HG03342 (cell line): ENCODE measurements around the gene GMNN.
"Not testable (repeated sequence)": the region's sequence is repeated elsewhere in the genome, so short reads cannot be mapped to it uniquely, and the experiment has no call there.

ENCODE experiments used
- ATAC-seq: cut with Tn5 transposase; IDR thresholded peaks from one replicate; pipeline ENCODE4 v1.9.1; 2021; ENCODE audit warnings: mild to moderate bottlenecking, moderate library complexity; ENCODE audit not compliant: unreplicated experiment

Gene GMNN

DNA sequence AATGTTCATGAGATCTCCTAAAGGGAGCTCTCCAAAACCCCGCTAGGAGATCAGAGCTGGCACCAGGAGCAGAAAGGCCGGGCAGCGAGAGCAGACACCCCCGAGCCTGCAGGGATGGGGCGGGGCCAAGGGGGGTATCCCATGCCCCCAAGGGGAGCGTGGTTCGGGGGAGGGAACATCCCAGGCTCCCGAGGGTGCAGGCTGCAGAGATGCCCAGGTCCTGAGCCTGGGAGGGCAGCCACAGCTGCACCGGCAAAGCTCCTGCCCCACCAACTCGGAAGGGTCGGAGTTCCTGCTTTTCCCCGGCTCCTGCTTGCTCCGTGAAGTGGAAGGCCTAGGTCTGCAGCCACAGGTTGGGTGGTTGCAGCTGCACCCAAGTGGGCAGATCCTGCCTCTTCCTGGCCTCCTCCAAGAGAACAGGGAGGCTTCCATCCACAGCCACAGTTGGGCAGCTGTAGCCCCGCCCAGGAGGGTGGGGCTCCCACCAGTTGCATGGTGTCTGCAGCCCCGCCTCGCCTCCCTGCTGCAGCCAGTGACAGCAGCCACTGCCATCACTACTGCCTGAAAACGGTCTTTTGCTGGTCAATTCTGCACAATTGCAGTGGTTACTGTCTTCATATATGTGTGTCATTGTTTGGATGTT, 13.4 kb upstream of the GMNN start:
- ATAC-seq: no peak

DNA sequence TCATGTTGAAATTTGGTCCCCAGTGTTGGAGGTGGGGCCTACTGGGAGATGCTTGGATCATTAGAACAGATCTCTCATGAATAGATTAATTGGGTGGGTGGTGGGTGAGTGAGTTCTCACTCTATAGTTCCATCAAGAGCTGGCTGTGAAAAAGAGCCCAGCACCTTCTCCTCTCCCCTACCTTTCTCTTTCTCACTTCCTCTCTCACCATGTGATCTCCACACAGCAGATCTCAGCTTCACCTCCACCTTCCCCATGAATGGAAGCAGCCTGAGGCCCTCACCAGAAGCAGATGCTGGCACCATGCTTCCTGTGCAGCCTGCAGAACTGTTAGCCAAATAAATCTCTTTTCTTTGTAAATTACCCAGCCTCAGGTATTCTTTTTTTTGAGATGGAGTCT, 12.9 kb upstream of the GMNN start:
- ATAC-seq: no peak

DNA sequence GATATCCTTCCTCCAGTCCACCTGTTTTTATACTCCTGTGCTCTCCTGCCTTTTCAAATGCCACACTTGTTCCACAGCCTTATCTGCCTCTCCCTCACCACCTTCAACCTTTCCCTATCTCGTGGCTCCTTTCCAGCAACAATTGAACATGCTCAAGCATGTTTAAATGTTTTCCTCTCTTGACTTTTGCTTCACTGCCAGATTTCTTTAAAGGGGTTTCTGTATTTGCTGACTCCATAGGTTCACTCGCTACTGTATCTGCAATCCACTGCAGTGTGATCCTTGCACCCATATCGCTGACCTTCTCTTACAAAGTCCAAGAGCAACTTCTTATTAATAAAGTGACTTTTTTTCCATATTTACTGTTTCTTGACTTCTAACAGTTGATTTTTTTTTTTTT, 11.2 kb upstream of the GMNN start:
- ATAC-seq: no peak

DNA sequence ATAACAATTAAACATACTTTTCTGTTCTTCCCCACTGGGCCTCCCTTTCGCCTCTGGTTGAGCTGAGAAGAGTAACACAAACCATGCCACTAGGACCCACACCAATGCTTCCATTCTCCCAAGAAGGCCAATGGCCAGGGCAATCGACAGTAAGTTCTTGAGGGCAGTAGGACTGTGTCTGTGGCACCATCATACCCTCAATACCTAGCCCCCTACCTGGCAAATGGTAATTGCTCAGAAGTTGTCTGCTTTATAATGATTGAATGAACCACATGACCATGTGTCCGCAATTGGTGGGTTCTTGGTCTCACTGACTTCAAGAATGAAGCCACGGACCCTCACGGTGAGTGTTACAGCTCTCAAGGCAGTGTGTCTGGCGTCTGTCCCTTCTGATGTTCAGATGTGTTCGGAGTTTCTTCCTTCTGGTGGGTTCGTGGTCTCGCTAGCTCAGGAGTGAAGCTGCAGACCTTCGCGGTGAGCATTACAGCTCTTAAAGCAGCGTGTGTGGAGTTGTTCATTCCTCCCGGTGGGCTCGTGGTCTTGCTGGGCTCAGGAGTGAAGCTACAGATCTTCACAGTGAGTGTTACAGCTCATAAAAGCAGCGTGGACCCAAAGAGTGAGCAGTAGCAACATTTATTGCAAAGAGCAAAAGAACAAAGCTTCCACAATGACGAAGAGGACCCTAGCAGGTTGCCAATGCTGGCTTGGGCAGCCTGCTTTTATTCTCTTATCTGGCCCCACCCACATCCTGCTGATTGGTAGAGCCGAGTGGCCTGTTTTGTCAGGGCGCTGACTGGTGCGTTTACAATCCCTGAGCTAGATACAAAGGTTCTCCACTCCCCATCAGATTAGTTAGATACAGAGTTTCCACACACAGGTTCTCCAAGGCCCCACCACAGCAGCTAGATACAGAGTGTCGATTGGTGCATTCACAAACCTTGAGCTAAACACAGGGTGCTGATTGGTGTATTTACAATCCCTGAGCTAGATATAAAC, 9.6 kb upstream of the GMNN start:
- not testable (repeated sequence) for ATAC-seq

DNA sequence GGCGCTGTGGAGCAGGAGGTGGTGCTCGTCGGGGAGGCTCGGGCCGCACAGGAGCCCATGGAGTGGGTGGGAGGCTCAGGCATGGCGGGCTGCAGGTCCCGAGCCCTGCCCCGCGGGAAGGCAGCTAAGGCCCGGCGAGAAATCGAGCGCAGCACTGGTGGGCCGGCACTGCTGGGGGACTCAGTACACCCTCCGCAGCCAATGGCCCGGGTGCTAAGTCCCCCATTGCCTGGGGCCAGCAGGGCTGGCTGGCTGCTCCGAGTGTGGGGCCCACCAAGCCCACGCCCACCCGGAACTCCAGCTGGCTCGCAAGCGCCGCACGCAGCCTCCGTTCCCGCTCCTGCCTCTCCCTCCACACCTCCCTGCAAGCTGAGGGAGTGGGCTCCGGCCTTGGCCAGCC, 8.8 kb upstream of the GMNN start:
- ATAC-seq: not testable (repeated sequence)

DNA sequence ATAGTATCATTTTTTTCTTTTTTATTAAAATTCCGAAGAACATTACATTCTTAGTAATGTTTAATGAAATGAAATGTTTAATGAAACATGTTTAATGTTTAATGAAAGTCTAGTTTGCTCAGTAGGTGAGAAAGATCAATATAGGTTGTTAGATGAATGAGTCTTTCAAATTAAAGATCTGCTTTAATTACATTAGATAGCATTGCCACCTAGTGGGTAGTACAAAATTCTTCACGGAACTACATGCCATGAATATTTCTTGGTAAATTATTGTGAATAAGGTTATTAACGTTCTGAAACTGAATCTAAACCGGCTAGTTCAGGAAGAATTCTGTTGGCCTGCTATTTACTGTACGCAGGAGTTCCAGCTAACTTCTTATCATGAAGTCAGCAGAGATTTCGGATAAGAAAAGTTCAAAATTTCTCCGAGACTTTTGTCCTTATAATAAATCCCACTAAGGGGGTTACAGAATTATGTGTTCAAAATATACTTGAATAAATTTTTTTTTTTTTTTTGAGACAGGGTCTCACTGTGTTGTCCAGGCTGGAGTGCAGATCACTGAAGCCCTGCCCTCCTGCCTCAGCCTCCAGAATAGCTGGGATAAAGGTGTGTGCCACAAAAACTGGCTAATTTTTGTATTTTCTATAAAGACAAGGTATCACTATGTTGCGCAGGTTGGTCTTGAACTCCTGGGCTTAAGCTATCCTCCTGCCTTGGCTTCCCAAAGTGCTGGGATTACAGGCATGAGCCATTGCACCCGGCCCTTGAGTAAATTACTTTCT, 7.9 kb upstream of the GMNN start:
- ATAC-seq: peak; percentile 66

DNA sequence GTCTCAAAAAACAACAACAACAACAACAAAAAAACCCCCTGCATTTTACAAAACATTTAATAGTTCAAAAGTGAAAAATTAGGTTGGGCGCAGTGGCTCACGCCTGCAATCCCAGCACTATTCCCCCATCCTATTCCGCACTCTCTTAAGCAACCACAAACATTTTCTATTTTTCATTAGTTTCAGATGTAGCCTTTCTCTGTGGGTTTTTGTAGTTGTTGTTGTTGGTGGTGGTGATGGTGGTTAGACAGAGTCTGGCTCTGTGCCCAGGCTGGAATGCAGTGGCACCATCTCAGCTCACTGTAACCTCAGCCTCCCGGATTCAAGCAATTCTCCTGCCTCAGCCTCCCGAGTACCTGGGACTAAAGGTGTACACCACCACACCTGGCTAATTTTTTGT, 6.4 kb upstream of the GMNN start:
- no peak for ATAC-seq

DNA sequence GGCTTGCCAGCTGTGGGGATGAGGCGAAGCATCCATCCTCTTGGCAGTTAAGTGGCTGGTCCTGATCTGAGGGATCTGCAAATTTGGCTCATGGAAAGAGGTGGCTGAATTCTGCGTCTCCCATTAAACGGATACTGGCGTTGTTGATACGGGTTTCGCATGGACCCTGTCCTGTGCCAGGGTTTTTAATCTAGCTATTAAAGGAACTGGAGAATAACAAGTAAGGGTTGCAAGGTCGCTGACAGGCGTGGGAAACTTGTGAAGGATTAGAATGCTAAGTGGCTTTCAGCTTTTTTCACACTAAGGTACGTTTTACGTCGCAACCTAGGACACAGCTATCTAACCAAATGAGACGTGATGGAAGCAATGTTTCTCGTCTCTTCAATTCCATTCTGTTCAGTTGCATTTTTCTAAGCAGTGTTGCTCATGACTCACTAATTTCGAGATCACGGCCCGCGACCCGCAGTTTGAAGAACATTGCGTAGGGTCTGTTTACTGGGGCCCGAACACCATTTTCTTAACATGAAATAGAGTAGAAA, 852 bp downstream of the GMNN start:
- peak; percentile 2 for ATAC-seq

DNA sequence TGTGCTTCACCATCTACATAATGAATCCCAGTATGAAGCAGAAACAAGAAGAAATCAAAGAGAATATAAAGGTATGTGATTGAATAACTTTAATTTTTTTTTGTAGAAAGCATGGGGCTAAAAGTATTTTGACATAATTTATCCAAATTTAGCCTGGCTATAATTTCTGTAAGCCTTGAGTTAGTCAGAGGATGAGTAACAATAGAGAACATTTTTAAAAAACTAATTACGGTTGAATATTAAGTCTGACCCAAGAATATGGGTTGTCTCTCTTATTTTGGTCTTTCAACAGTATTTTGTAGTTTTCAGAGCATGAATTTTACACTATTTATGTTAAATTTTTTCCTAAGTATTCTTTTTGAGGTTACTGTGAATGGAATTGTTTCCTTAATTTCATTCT, 2.5 kb downstream of the GMNN start:
- no peak for ATAC-seq

DNA sequence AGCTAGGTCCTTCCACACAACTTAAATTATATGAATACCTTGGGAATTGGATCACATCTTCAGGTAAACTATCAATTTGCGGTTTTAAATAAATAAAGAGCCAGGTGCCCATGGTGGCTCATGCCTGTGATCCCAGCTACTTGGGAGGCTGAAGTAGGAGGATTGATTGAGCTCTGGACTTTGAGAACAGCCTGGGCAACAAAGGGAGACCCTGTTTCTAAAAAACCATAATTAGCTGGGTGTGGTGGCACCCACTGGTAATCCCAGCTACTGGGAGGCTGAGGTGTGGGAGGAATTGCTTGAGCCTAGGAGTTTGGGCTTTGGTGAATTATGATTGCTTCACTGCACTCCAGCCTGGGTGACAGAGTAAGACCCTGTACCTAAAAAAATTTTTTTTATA, 3.4 kb downstream of the GMNN start:
- no peak for ATAC-seq

DNA sequence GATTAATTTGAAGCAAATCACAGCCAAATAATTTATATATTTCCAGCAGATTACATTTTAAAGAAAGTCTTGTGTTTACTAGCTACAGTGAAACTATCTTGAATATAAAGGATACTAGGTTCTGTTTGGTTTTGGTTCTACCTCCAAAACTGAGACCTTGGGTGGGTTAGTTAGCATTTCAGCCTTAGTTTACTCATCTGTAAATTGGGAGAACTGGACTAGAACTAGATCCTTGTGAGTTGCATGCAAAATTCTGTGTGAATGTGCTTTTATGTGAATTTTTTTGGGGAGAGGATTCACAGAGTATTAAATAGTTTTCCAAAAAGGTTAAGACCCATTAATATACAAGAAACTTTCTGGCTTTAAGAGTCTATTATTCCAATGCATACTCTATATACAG, 4.1 kb downstream of the GMNN start:
- ATAC-seq: no peak

DNA sequence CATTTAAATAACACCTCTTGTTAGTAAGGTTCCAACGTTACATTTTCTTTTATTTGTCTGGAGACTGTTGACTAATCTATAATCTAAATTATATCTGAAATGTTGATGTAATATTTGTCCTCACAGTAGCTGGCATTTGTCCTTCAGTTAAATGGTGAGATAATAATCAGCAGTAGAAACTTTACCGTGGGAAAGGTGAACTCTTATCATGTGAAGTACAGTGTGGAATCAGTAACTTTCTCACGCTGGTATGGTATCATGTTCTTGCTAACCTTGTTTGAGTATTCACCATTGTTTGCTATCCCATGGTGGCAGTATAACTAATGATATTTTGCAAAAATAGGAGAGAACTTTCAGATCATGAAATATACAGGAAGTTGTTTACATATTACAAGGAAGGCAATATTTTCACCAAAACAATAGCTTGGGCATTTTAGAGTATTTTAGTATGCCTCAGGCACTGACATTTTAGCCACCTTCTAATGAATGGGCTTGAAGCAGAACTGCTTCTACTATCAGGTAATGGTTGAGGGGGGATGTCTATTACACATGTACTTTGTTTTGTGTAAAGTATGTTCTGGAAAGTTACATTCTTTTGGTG, 4.8 kb downstream of the GMNN start:
- ATAC-seq: no peak

DNA sequence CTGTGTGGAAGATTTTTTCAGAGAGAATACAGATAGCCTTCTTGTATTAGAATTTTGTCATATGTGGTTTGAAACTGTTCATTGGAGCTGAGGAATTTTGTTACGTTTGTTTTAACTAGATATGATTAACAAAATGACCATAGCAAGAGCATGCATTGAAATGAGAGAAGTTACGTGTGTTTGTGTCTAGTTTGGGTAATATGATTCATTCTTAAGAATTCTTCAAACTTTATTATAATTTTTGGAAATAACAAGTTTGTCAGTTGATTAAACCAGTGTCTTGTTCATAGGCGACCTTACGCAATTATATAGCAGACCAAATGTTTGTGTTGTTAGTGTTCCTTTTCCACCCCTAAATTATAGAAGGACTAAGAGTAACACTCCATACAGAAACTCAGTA, 5.5 kb downstream of the GMNN start:
- no peak for ATAC-seq

DNA sequence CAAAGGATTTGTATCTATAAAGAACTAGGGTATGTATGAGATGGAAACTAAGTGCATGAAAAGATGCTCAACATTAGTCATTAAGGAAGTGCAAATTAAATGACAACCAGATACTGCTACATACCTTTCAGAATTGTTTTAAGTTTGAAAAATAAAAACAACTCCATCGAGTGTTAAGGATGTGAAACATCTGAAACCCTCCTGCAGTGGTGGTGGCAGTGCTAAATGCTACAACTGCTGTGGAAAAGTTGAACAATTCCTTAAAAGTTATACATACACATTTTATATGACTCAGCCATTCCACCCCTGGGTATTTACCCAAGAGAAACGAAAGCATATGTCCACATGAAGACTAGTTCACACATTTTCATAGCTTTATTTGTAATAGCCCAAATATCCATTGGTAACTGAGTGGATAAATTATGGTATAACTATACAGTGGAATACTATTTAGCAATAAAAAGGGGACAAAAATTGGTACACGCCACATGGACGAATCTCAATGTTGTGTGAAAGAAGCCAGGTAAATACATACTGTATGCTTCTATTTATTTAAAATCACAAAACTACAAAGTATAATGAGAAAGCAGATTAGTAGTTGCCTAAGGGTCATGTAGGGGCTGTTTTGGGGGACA, 13.4 kb downstream of the GMNN start:
- no peak for ATAC-seq

DNA sequence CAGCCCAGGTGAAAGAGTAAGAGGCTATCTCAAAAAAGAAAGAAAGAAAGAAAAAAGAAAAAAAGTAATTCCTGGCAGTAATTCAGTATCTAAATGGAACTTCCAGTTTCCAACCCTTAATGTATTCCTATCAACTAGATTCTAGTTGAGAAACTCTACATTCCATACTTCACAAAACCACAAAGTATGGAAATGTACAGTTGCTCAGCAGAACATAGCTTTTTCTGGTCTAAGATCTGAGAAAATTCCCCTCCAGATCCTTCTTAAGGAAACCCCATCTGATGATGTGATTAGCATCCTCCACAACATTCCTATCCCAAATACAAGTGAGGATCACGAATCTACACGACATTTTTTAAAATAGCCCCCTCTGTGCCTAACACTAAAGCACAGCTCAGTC, 20.4 kb downstream of the GMNN start:
- ATAC-seq: no peak

DNA sequence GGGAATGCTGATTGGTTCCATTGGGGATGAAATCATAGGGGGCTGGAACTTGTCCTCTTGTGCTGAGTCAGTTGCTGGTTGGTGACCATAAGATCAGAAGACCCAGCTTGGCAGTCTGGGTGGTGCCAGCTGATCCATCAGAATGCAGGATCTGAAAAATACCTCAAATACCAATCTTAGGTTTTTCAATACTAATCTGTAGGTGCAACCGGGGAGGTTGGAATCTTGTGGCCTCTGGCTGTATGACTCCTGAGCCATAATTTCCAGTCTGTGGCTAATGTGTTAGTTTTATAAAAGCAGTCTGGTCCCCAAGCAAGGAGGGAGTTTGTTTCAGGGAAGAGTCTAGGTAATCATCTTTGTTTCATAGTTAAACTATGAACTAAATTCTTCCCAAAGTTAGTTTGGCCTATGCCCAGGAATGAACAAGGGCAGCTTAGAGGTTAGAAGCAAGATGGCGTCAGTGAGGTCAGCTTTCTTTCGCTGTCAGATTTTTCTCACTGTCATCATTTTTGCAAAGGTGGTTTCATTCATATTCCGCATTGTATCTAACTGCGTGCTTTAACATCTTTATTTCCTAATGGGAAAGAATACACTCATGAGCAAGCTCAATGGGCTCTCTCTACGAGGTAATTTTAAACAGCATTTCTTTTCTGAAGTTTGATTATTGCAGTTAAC, 22.0 kb downstream of the GMNN start:
- ATAC-seq: no peak

DNA sequence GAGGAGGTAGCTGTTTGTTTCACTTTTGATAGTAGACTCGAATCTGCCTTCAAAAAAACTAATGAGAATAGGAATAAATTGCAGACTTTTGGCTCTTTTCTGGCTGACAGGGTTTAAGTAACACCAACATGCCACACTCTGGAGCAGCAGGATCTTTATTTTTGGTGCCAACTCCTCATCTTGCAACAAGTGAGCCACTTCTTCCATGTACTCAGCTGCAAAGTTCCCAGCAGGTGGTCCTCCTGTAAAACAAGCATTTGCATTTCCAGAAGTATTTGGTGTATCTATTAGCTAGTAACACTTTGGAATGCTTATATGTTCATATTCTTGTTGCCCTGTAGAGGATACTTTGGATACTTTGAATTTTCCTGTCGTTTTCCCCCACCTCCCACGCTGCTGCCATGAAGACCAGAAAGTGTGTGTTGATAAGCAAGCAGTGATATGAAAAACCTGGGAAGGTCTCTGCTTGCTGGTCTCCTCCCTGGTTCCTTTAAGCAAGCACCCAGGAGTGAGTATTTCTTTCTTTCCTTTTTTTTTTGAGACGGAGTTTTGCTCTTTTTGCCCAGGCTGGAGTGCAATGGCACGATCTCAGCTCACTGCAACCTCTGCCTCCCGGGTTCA, 23.0 kb downstream of the GMNN start:
- no peak for ATAC-seq

DNA sequence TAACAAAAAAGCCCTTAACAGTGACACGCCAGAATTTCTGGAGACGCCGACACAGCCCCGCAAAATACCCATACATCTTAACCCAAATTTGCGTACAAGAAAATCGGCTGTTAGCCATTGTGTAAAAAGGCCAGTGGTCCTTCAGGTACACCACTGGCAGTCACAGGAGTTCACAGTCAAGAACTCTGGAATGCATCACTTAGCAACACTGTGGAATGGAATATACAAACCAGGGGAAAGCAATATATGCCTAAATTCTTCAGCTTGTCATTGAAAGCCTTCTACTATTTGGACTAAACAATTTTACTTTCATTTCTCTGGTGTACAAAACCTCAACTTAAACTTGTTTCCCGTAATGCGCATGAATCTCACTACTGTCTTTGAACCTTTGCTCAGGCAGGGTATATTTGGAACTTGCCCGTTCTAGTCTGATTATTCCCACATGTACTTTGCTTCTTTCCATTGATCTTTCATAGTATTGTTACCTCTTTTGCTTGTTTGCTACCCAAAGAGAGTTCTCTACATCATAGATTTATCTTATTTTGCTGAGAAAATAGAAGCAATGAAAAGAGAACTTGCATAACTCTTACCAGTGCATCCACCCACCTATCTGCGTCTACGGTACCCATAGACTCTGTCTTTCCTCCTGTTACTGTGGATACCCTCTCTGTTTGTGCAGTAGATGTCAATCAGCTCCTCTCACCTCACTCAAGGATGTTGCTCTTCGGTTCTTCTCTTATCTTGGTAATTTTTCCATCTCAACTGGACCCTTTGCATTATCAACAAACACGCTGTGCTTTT, 24.2 kb downstream of the GMNN start, which contains the start of gene ARMH2:
Gene ARMH2 (minus strand): TSS at position 178 of the 801 bp plus-strand sequence. CDS start 60 bp downstream, at position 118.
- no peak for ATAC-seq
